Stomach (tissue), 9 donors: ENCODE results near the gene MYZAP. TPM values are rescaled to one million over a fixed set of nuclear protein-coding genes. Genes with fewer than 3 reads are reported as not detected.

Experiments
- DNase-seq, 2 donors: peaks; one replicate each; pipeline versions ENCODE4 v3.0.0 to v3.0.0-alpha.2; 2013 to 2019
- H3K27ac ChIP-seq, 5 donors: fragments of 200-600 bp in 4 of 5; sonication (generic) in 4 of 5; one replicate each; pipeline ENCODE4 v1.5.1; 2013 to 2019; ENCODE audit warnings: mild to moderate bottlenecking in 1 of 5, moderate library complexity in 1 of 5
- H3K27me3 ChIP-seq, 3 donors: fragments of 200-600 bp; sonication (generic); one replicate each; pipeline ENCODE4 v1.5.1; 2017 to 2019; ENCODE audit warnings: mixed run types in 1 of 3
- H3K36me3 ChIP-seq, 4 donors: fragments of 200-600 bp; sonication (generic); 1 replicate in 3 of 4; 2 replicates in 1 of 4; pipeline ENCODE4 v1.5.1; 2016 to 2019
- H3K4me1 ChIP-seq, 4 donors: fragments of 200-600 bp; sonication (generic); one replicate each; pipeline ENCODE4 v1.5.1; 2016 to 2019
- H3K4me3 ChIP-seq, 4 donors: fragments of 200-600 bp; sonication (generic) in 3 of 4; one replicate each; pipeline ENCODE4 v1.5.1; 2016 to 2019; ENCODE audit warnings: mild to moderate bottlenecking in 1 of 4
- H3K9me3 ChIP-seq, 4 donors: fragments of 200-600 bp; sonication (generic); one replicate each; pipeline ENCODE4 v1.5.1; 2016 to 2019
- CTCF ChIP-seq, 7 experiments: fragments of 450-650 bp in 4 of 7; fragments of 200-600 bp in 3 of 7; sonication (generic) in 3 of 7; IDR thresholded peaks; one replicate each; pipeline ENCODE4 v1.5.1; 2016 to 2019; ENCODE audit warnings: antibody characterized with exemption in 7 of 7, control low read depth in 2 of 7, mild to moderate bottlenecking in 1 of 7
- EP300 ChIP-seq: sonication (generic); formaldehyde crosslinking; IDR thresholded peaks from one replicate; pipeline ENCODE4 v1.6.1; 2017; ENCODE audit warnings: antibody characterized with exemption
- POLR2A ChIP-seq, 4 donors: fragments of 450-650 bp; IDR thresholded peaks; one replicate each; pipeline ENCODE4 v1.6.1; 2016; ENCODE audit warnings: antibody characterized with exemption in 4 of 4, control low read depth in 2 of 4, mild to moderate bottlenecking in 1 of 4, moderate library complexity in 1 of 4
- POLR2AphosphoS5 ChIP-seq, 3 donors: sonication (generic); formaldehyde crosslinking; IDR thresholded peaks; one replicate each; pipeline ENCODE4 v1.6.1; 2016; ENCODE audit warnings: antibody characterized with exemption in 3 of 3
- WGBS, 5 donors: extraction: QIAGEN DNeasy Blood & Tissue Kit in 3 of 5; methylation state at CpG; one replicate each; pipeline versions ENCODE4 v1.1.5 to v1.1.7; 2013 to 2018; 5-methylcytosine and 5-hydroxymethylcytosine counted together
- intact Hi-C: fragments of 100-400 bp; cut with DNase I; formaldehyde crosslinking; loops from one replicate; pipeline ENCODE4 v1.15.1; 2023; ENCODE audit warnings: low total_unique reads
- polyA plus RNA-seq, 3 donors: library from polyadenylated mRNA; stranded (reverse); fragments of 200-250 nt; gene quantifications; one replicate each; pipeline ENCODE4 v1.2.3, GENCODE V29; 2013
- total RNA-seq, 5 donors: library from RNA; depleted of rRNA; stranded (reverse); fragments of >200 nt; gene quantifications; one replicate each; pipeline versions ENCODE4 v1.1.0 to v1.2.3, GENCODE V29; 2014 to 2016
- donor health status: healthy with polysubstance abuse.
- donor health status: Bipolar disorder and iron deficiency.
- donor health status: healthy.

The MYZAP gene
- total and polyA plus RNA-seq, 8 donors: 9.4 to 59.8 (median 20.9) TPM; not detected in 1

GRCh38 chr15:57551715-57552677 is 39.7 kb upstream of the MYZAP start:
- 36 to 52% (median 41%) methylated on average over 16 of the region's 16 CpGs for WGBS, 5 donors
- TF ChIP-seq POLR2A (IDR thresholded peaks at IDR 0.05): no peak
- TF ChIP-seq CTCF (IDR thresholded peaks at IDR 0.05): no peak
- TF ChIP-seq POLR2AphosphoS5 (IDR thresholded peaks at IDR 0.05): peak in 1 of 3 donors; percentile 32
- TF ChIP-seq EP300: no peak

GRCh38 chr15:57552678-57553334 is 38.9 kb upstream of the MYZAP start:
- Histone ChIP-seq H3K27ac (peak overlapping the region in 4 of 5 donors; percentile 82 to 90 (median 84)), H3K27me3 (no peaks in the 10 kb centered on the region), H3K36me3 (no peaks in the 10 kb centered on the region), H3K4me1 (peaks cover 58 to 73% (median 68%) of the 10 kb centered on the region in 4 donors), H3K4me3 (no peak overlapping the region), H3K9me3 (no peaks in the 10 kb centered on the region)
- no peak for TF ChIP-seq POLR2A (IDR thresholded peaks at IDR 0.05)
- no peak for DNase-seq
- intact Hi-C loops: no loop called here
- WGBS, 5 donors: 77 to 86% (median 82%) methylated on average over 8 of the region's 8 CpGs

More at GRCh38 chr15:57551715-57552677, 39.7 kb upstream of the MYZAP start:
- Histone ChIP-seq H3K4me3 (no peak overlapping the region), H3K9me3 (no peaks in the 10 kb centered on the region), H3K4me1 (peaks cover 58 to 78% (median 69%) of the 10 kb centered on the region in 4 donors), H3K36me3 (peaks cover 4 to 7% (median 6%) of the 10 kb centered on the region in 4 donors), H3K27me3 (no peaks in the 10 kb centered on the region), H3K27ac (peak overlapping the region; percentile 61 to 90 (median 83))
- DNase-seq: peak; percentile 68 to 79
- intact Hi-C loops: no loop called here

- H3K4me1 ChIP-seq: peaks cover 55 to 72% (median 63%) of the 10 kb centered on the region in 4 donors
- intact Hi-C loops: no loop called here
Measured at GRCh38 chr15:57553526-57553925, 38.2 kb upstream of the MYZAP start.

GRCh38 chr15:57554063-57554811 is 37.5 kb upstream of the MYZAP start:
- TF ChIP-seq POLR2AphosphoS5 (IDR thresholded peaks at IDR 0.05) (peak in 1 of 3 donors; percentile 17), EP300 (no peak)
- intact Hi-C loops: no loop called here
- no peaks in the 10 kb centered on the region for H3K27me3 ChIP-seq
- WGBS, 5 donors: 28 to 43% (median 37%) methylated on average over 10 of the region's 10 CpGs
- peak; percentile 54 to 66 for DNase-seq
- H3K27ac ChIP-seq: peak overlapping the region; percentile 52 to 90 (median 68)
- no peaks in the 10 kb centered on the region for H3K36me3 ChIP-seq
- no peak overlapping the region for H3K4me3 ChIP-seq
- no peaks in the 10 kb centered on the region for H3K9me3 ChIP-seq
- H3K4me1 ChIP-seq: peaks cover 48 to 65% (median 56%) of the 10 kb centered on the region in 4 donors

More at GRCh38 chr15:57553526-57553925, 38.2 kb upstream of the MYZAP start:
- Histone ChIP-seq H3K36me3 (no peaks in the 10 kb centered on the region), H3K27me3 (no peaks in the 10 kb centered on the region), H3K27ac (peak overlapping the region in 4 of 5 donors; percentile 52 to 90 (median 76)), H3K4me3 (no peak overlapping the region), H3K9me3 (no peaks in the 10 kb centered on the region)
- no peak for DNase-seq
- TF ChIP-seq CTCF (IDR thresholded peaks at IDR 0.05) (no peak), POLR2AphosphoS5 (IDR thresholded peaks at IDR 0.05) (no peak), POLR2A (IDR thresholded peaks at IDR 0.05) (no peak), EP300 (no peak)
- WGBS, 5 donors: 82 to 94% (median 88%) methylated on average over 5 of the region's 5 CpGs

- H3K9me3 ChIP-seq: no peaks in the 10 kb centered on the region
- H3K4me1 ChIP-seq: peaks cover 42 to 59% (median 52%) of the 10 kb centered on the region in 4 donors
- no peaks in the 10 kb centered on the region for H3K27me3 ChIP-seq
- H3K27ac ChIP-seq: peak overlapping the region; percentile 52 to 90 (median 68)
- TF ChIP-seq POLR2AphosphoS5 (IDR thresholded peaks at IDR 0.05) (no peak), POLR2A (IDR thresholded peaks at IDR 0.05) (no peak), CTCF (IDR thresholded peaks at IDR 0.05) (no peak), EP300 (no peak)
- intact Hi-C loops: no loop called here
- no peak for DNase-seq
- H3K36me3 ChIP-seq: no peaks in the 10 kb centered on the region
- no peak overlapping the region for H3K4me3 ChIP-seq
- WGBS, 5 donors: 59 to 71% (median 70%) methylated on average over 4 of the region's 4 CpGs
Measured at GRCh38 chr15:57554812-57555179, 36.9 kb upstream of the MYZAP start.
